Mucosa of descending colon (tissue), 3 donors: ENCODE measurements around the gene HS3ST3B1. TPM values are rescaled to one million over a fixed set of nuclear protein-coding genes. Genes with fewer than 3 reads are reported as not detected.

Source experiments
- ATAC-seq: fragments of 200-7000 bp; cut with Tn5 transposase; one replicate; pipeline ENCODE4 v1.9.1; 2020; ENCODE audit warnings: mild to moderate bottlenecking, moderate library complexity
- DNase-seq, 3 donors: peaks; one replicate each; pipeline ENCODE4 v3.0.0-alpha.2; 2020
- H3K36me3 ChIP-seq: fragments of 200-600 bp; one replicate; pipeline ENCODE4 v1.8.0; 2021; ENCODE audit warnings: low read depth, mild to moderate bottlenecking
- H3K4me1 ChIP-seq: fragments of 200-600 bp; one replicate; pipeline ENCODE4 v1.8.0; 2021; ENCODE audit warnings: low read depth, mild to moderate bottlenecking
- H3K4me3 ChIP-seq: fragments of 200-600 bp; one replicate; pipeline ENCODE4 v1.8.0; 2021; ENCODE audit warnings: mild to moderate bottlenecking
- H3K9me3 ChIP-seq: fragments of 200-600 bp; one replicate; pipeline ENCODE4 v1.8.0; 2021; ENCODE audit warnings: mild to moderate bottlenecking
- intact Hi-C, 2 donors: fragments of 100-400 bp; cut with DNase I in 1 of 2; cut with micrococcal nuclease in 1 of 2; formaldehyde crosslinking; loops; one replicate each; pipeline versions ENCODE4 v1.11.0 to v1.11.1; 2022; cut with DNase I, micrococcal nuclease
- total RNA-seq, 3 donors: library from RNA; stranded (reverse); fragmentation: NEBNext Ultra II Directional in 2 of 3; extraction: Animal tissue kit (Norgen Biotek cat#: 25700) in 2 of 3; gene quantifications; one replicate each; pipeline versions ENCODE4 v1.2.1 to v1.2.4, GENCODE V29; 2021 to 2023
- TF ChIP-seq, protein P1 (sequence below): fragments of 200-600 bp; IDR thresholded peaks from one replicate; pipeline ENCODE4 v1.8.0; 2022; ENCODE audit warnings: antibody characterized with exemption, mild to moderate bottlenecking
- donor health status: DM: no; HTN: no; CAD: no; lungs with moderate emphysema.
- donor health status: DM: no; HTN: no; CAD: no.
- donor health status: DM: no; HTN: yes; CAD: no.

HS3ST3B1 gene
- total RNA-seq, 3 donors from 2014 or later: 1.4 to 1.6 (median 1.5) TPM

DNA sequence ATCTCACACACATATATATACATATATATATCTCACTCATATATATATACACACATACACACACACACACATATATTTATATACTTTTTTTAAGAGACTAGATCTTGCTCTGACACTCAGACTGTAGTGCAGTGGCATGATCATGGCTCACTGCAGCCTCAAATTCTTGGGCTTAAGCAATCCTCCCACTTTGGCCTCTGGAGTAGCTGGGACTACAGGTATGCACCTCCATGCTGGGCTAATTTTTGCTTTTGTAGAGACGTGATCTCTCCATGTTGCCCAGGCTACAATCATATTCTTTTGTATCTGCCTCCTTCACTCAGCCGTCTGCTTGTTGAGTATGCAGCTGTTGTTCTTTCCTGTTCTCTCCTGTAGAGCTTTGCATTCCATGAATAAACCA lies 60.6 kb downstream of the HS3ST3B1 start:
- Histone ChIP-seq H3K36me3 (no peaks in the 10 kb centered on the region), H3K9me3 (no peaks in the 10 kb centered on the region), H3K4me3 (no peak overlapping the region), H3K4me1 (no peaks in the 10 kb centered on the region)
- intact Hi-C loops: no loop called here
- no peak for ATAC-seq
- DNase-seq: no peak
- TF ChIP-seq, protein P1, sequence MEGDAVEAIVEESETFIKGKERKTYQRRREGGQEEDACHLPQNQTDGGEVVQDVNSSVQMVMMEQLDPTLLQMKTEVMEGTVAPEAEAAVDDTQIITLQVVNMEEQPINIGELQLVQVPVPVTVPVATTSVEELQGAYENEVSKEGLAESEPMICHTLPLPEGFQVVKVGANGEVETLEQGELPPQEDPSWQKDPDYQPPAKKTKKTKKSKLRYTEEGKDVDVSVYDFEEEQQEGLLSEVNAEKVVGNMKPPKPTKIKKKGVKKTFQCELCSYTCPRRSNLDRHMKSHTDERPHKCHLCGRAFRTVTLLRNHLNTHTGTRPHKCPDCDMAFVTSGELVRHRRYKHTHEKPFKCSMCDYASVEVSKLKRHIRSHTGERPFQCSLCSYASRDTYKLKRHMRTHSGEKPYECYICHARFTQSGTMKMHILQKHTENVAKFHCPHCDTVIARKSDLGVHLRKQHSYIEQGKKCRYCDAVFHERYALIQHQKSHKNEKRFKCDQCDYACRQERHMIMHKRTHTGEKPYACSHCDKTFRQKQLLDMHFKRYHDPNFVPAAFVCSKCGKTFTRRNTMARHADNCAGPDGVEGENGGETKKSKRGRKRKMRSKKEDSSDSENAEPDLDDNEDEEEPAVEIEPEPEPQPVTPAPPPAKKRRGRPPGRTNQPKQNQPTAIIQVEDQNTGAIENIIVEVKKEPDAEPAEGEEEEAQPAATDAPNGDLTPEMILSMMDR: no peak

DNA sequence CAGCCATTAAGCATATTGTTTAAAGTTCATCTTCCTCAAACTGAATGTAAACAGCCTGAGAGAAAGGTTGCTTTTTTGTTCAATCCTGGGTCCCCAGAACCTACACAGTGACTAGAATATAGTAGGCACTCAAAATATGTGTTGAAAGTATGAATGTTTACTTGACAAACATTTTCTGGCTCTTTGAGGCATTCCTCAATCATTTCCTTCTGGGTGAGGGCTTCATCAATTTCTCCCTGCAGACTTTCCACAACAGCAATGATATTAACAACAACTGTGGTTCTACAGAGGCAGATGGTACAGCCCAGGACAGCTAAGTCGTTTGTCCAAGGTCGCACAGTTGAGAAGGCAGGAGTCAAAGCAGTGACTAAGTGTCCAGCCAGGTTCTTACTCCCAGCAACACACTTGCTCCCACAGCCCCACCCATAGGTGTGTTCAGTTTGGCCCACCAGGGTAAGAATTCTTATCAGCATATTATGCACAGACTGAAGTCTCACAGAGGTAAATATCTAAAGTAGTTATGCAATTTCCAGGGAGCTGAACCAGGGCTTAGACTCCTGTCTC lies 61.1 kb downstream of the HS3ST3B1 start:
- Histone ChIP-seq H3K4me3 (no peak overlapping the region), H3K4me1 (no peaks in the 10 kb centered on the region), H3K9me3 (no peaks in the 10 kb centered on the region), H3K36me3 (no peaks in the 10 kb centered on the region)
- no peak for ATAC-seq
- TF ChIP-seq, protein P1: no peak
- no peak for DNase-seq
- intact Hi-C loops: no loop called here

DNA sequence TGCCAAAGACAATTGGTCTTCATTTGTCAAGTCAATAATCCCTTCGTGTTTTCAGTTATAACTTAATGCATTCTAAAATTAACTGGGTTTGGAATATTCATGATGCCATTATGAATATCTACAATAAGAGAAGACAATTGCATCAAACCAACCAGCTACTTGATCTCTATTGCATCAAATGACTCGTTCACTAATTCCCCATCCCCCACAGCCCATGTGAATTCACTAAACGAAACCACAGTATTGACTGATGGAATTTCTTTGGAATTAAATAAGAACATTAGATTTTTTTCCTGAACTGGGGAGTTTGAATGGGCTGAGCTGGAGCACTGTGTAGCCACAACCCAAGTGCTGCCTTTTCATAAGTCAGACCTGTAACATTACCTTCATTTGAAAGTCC lies 65.3 kb downstream of the HS3ST3B1 start:
- Histone ChIP-seq H3K9me3 (no peaks in the 10 kb centered on the region), H3K36me3 (no peaks in the 10 kb centered on the region), H3K4me3 (no peak overlapping the region), H3K4me1 (no peaks in the 10 kb centered on the region)
- intact Hi-C loops: no loop called here
- DNase-seq: no peak
- no peak for ATAC-seq
- TF ChIP-seq, protein P1: no peak

DNA sequence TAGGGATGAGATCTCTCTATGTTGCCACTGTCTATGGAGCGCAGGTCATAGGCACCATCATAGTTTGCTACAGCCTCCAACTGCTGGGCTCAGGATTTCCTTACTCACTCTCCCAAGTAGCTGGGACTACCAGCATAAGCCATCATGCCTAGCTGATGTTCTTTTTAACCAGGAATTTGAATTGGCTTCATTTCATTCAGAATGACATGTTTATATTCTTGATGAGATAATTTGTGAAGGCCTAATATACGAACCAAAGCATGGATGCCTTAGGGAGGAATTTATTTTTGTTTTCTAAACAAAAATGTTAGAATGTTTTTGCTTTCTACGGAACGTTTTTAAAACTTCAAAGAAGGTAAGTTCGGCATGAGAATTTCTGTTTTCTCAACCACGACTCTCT lies 71.6 kb downstream of the HS3ST3B1 start:
- TF ChIP-seq, protein P1: no peak
- DNase-seq: no peak
- Histone ChIP-seq H3K36me3 (no peaks in the 10 kb centered on the region), H3K9me3 (no peaks in the 10 kb centered on the region), H3K4me1 (no peaks in the 10 kb centered on the region), H3K4me3 (no peak overlapping the region)
- intact Hi-C loops: loop anchor here in 1 of 2 donors (5.0 kb wide), 1 partner anchor 485 kb away; no protein-coding TSS in a partner anchor
- no peak for ATAC-seq

DNA sequence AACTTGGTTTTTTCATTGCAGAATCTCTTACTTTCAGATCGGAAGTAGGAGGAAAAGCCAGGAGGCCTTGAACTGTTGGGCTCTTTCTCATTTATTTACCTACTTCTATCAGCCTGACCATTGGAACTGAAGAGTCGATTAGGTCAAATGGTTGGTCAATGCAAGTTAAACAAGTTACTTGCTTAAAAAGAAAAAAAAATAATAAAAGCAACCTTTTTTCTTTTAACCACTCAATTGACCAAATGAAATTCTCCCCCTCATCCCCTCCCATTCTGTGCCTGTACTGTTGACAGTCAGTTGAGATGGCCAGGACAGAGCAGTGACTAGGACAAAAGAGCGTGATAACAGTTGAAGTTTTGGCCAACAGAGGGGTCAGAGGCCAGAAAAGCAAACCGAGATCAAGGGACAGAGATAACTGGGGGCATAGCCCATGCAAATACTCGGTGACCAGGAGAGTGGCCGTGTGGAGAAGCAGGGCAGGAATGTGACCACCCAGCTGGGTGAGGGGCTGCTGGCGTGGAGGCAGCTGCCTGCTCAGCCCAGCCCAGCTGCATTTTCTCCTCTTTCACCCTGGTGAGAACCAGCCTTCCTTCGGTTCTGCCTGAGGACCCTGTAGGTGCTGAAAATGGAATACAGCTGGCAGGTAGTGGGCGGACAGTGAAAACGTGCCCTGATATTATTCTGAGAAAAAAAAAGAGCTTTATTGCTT lies 72.2 kb downstream of the HS3ST3B1 start:
- ATAC-seq: no peak

More for the DNA sequence above, 72.2 kb downstream of the HS3ST3B1 start:
- Histone ChIP-seq H3K9me3 (no peaks in the 10 kb centered on the region), H3K36me3 (no peaks in the 10 kb centered on the region), H3K4me3 (no peak overlapping the region), H3K4me1 (no peaks in the 10 kb centered on the region)
- intact Hi-C loops: loop anchor here in 1 of 2 donors (5.0 kb wide), 1 partner anchor 484 kb away; no protein-coding TSS in a partner anchor
- TF ChIP-seq, protein P1: no peak
- DNase-seq: no peak
